ENCODE data around the gene SORCS2.

Gene SORCS2

GRCh38 chr4:7732263-7732662, 539.9 kb downstream of the SORCS2 start:
- in situ Hi-C loops (cut with MboI; ENCODE audit: low sequenced_read_pairs, unreplicated experiment) = no loop called here
- TF ChIP-seq CTCF (IDR thresholded peaks at IDR 0.05; ENCODE audit: borderline replicate concordance, control extremely low read depth, extremely low read depth, insufficient read depth, missing control alignments) = no peak
- DNase-seq (ENCODE audit: low spot score) = no peak

- no peak for DNase-seq (ENCODE audit: low spot score)
- no peak for TF ChIP-seq CTCF (IDR thresholded peaks at IDR 0.05; ENCODE audit: borderline replicate concordance, control extremely low read depth, extremely low read depth, insufficient read depth, missing control alignments)
- in situ Hi-C loops (cut with MboI; ENCODE audit: low sequenced_read_pairs, unreplicated experiment) = no loop called here
These were observed 540.9 kb downstream of the SORCS2 start for GRCh38 chr4:7733201-7733600.

- TF ChIP-seq CTCF (IDR thresholded peaks at IDR 0.05; ENCODE audit: borderline replicate concordance, control extremely low read depth, extremely low read depth, insufficient read depth, missing control alignments) = no peak
- DNase-seq (ENCODE audit: low spot score) = no peak
- in situ Hi-C loops (cut with MboI; ENCODE audit: low sequenced_read_pairs, unreplicated experiment) = no loop called here
These were observed 541.7 kb downstream of the SORCS2 start for GRCh38 chr4:7733801-7734650.

GRCh38 chr4:7734651-7735260, 542.4 kb downstream of the SORCS2 start:
- DNase-seq (ENCODE audit: low spot score) = no peak
- in situ Hi-C loops (cut with MboI; ENCODE audit: low sequenced_read_pairs, unreplicated experiment) = no loop called here
- no peak for TF ChIP-seq CTCF (IDR thresholded peaks at IDR 0.05; ENCODE audit: borderline replicate concordance, control extremely low read depth, extremely low read depth, insufficient read depth, missing control alignments)

GRCh38 chr4:7735395-7735794, 543.1 kb downstream of the SORCS2 start:
- no peak for DNase-seq (ENCODE audit: low spot score)
- no peak for TF ChIP-seq CTCF (IDR thresholded peaks at IDR 0.05; ENCODE audit: borderline replicate concordance, control extremely low read depth, extremely low read depth, insufficient read depth, missing control alignments)
- in situ Hi-C loops (cut with MboI; ENCODE audit: low sequenced_read_pairs, unreplicated experiment) = no loop called here

GRCh38 chr4:7735961-7736360, 543.6 kb downstream of the SORCS2 start:
- in situ Hi-C loops (cut with MboI; ENCODE audit: low sequenced_read_pairs, unreplicated experiment) = no loop called here
- DNase-seq (ENCODE audit: low spot score) = no peak
- no peak for TF ChIP-seq CTCF (IDR thresholded peaks at IDR 0.05; ENCODE audit: borderline replicate concordance, control extremely low read depth, extremely low read depth, insufficient read depth, missing control alignments)

Data from GM13976 (cell line).